ENCODE measurements around the gene KIAA1328. TPM values are rescaled to one million over a fixed set of nuclear protein-coding genes. Genes with fewer than 3 reads are reported as not detected.

Gene KIAA1328
- total and polyA plus RNA-seq, 9 of the 15 experiments (the other 6 are each of a cell fraction or from before 2014, with no cell fraction given): 4.0 to 8.6 (median 7.4) TPM

DNA sequence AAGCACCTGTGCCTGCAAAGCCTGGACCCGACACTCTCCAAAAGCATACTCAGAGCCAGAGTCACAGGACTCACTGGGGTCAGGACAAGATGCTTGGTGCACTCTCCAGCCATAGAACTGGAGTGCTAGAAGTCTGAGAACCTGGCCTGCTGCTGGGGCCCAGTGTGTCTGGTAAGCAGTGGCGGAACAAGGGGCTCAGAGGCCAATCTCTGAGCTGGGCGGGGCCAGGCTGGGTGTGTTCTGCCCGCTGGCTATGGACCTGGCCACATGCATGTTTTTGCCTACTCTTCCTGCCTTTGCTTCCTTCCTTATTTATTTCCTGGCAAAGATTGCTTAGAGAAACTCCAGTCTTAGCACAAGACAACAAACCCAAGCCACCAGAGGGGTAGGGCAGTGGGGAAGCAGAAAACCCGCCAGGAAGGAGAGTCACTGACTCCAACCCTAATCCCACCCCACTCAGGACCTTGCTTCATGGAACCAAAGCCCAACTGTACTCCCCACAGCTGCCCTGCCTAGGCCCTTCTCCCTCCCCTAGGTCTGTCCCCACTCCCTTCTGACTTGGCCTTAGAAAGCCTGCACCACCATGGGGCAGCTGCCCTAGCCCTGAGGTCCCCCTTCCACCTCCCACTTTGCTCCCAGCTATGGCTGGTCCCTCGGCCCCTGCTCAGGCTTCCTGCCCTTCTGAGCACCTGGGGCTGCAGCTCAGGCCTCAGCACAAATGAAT lies 421.1 kb downstream of the KIAA1328 start:
- H3K36me3 ChIP-seq (ENCODE audit: control insufficient read depth, insufficient read depth, low read length): no peaks in the 10 kb centered on the region
- no peaks in the 10 kb centered on the region for H3K79me2 ChIP-seq (ENCODE audit: control insufficient read depth, insufficient read depth, low read length)
- H4K20me1 ChIP-seq (replicated peaks; ENCODE audit: control insufficient read depth, insufficient read depth, low read length): peaks cover 2% of the 10 kb centered on the region; the same call in 1 of the 2 replicates
- FAIRE-seq: no peak
- H3K9ac ChIP-seq (ENCODE audit: insufficient read depth in 1 of 2, low read depth in 2 of 2, low read length in 2 of 2): no peak overlapping the region; a peak in 1 of 4 replicates
- WGBS (ENCODE audit: insufficient coverage, low coverage, missing lambda C conversion rate): 7% methylated on average over 5 of the region's 6 CpGs
- in situ Hi-C loops (cut with MboI) (no loop called here), intact Hi-C loops (cut with micrococcal nuclease) (loop anchor here (10.0 kb wide), 1 partner anchor 305 kb away; no protein-coding TSS in a partner anchor)
- no peak for DNase-seq (ENCODE audit: extremely low read depth in 1 of 4, low spot score in 3 of 4)
- H3K4me3 ChIP-seq: no peak overlapping the region
- H3K27me3 ChIP-seq (ENCODE audit: control insufficient read depth in 2 of 2, insufficient read depth in 2 of 2, low read length in 2 of 2): peaks cover 2 to 6% of the 10 kb centered on the region in 2 experiments; a peak in 3 of 5 replicates
- H3K9me3 ChIP-seq (replicated peaks; ENCODE audit: control insufficient read depth, insufficient read depth, low read depth, low read length): no peaks in the 10 kb centered on the region
- TF ChIP-seq, protein P1, sequence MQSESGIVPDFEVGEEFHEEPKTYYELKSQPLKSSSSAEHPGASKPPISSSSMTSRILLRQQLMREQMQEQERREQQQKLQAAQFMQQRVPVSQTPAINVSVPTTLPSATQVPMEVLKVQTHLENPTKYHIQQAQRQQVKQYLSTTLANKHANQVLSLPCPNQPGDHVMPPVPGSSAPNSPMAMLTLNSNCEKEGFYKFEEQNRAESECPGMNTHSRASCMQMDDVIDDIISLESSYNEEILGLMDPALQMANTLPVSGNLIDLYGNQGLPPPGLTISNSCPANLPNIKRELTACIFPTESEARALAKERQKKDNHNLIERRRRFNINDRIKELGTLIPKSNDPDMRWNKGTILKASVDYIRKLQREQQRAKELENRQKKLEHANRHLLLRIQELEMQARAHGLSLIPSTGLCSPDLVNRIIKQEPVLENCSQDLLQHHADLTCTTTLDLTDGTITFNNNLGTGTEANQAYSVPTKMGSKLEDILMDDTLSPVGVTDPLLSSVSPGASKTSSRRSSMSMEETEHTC (IDR thresholded peaks at IDR 0.05): no peak
- TF ChIP-seq BRCA1 (IDR thresholded peaks at IDR 0.05) (no peak), BRCA1 (CRISPR knock-in tag; IDR thresholded peaks at IDR 0.05) (no peak), WHSC1 (IDR thresholded peaks at IDR 0.05; ENCODE audit: low read length) (no peak), FOXK2 (conservative IDR thresholded peaks at IDR 0.05 in 1 of 2, IDR thresholded peaks at IDR 0.05 in 1 of 2; ENCODE audit: low read depth in 2 of 2) (no peak), ZNF695 (CRISPR knock-in tag; IDR thresholded peaks at IDR 0.05) (no peak), MTA1 (IDR thresholded peaks at IDR 0.05; ENCODE audit: borderline replicate concordance) (no peak), CBFA2T2 (conservative IDR thresholded peaks at IDR 0.05) (no peak), MYNN (IDR thresholded peaks at IDR 0.05) (no peak), MYNN (CRISPR knock-in tag; IDR thresholded peaks at IDR 0.05) (no peak), ZBTB43 (CRISPR knock-in tag; IDR thresholded peaks at IDR 0.05) (no peak), CEBPG (CRISPR knock-in tag; IDR thresholded peaks at IDR 0.05) (no peak), CEBPG (tag; conservative IDR thresholded peaks at IDR 0.05 in 1 of 2, IDR thresholded peaks at IDR 0.05 in 1 of 2) (no peak), TCF7L2 (IDR thresholded peaks at IDR 0.05; ENCODE audit: low read depth, low read length) (no peak)
- TF ChIP-seq, protein P2, sequence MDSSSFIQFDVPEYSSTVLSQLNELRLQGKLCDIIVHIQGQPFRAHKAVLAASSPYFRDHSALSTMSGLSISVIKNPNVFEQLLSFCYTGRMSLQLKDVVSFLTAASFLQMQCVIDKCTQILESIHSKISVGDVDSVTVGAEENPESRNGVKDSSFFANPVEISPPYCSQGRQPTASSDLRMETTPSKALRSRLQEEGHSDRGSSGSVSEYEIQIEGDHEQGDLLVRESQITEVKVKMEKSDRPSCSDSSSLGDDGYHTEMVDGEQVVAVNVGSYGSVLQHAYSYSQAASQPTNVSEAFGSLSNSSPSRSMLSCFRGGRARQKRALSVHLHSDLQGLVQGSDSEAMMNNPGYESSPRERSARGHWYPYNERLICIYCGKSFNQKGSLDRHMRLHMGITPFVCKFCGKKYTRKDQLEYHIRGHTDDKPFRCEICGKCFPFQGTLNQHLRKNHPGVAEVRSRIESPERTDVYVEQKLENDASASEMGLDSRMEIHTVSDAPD (CRISPR knock-in tag; IDR thresholded peaks at IDR 0.05): no peak
- peaks cover 0 to 13% of the 10 kb centered on the region in 2 experiments; a peak in 2 of 5 replicates for H3K4me1 ChIP-seq (replicated peaks in 1 of 2; ENCODE audit: control insufficient read depth in 2 of 2, insufficient read depth in 2 of 2, low read length in 2 of 2)
- H2AFZ ChIP-seq (ENCODE audit: low read depth, low read length): no peak overlapping the region
- CTCF ChIA-PET (ENCODE audit: low intra/inter-chr PET ratio): no interaction called here
- POLR2A ChIA-PET: interaction anchor here (0.6 kb wide), 1 partner anchor 78 kb away, joined by 6 read pairs; no protein-coding TSS in a partner anchor
- no peaks in the 10 kb centered on the region for H3K9me1 ChIP-seq (ENCODE audit: control insufficient read depth, insufficient read depth, low read length)
- H3K4me2 ChIP-seq (ENCODE audit: insufficient read depth, low read length): no peak overlapping the region
- ATAC-seq: no peak
- H3K27ac ChIP-seq (ENCODE audit: extremely low read depth, low read depth, low read length): no peak overlapping the region
- BruUV-seq (replicated peaks): no TSS peak

Measured in K562 (cell line).